Endodermal cell (in vitro differentiated cells): ENCODE measurements around the gene AKNAD1. TPM values are rescaled to one million over a fixed set of nuclear protein-coding genes. Genes with fewer than 3 reads are reported as not detected.

Source experiments
- DNase-seq: peaks from one replicate; pipeline ENCODE4 v3.0.0-alpha.2; 2017
- H3K27ac ChIP-seq: 2 replicates; pipeline ENCODE4 v1.5.1; 2013; ENCODE audit warnings: mild to moderate bottlenecking, low read depth, low read length, moderate library complexity
- H3K27me3 ChIP-seq: 2 replicates; pipeline ENCODE4 v1.6.1; 2013; ENCODE audit warnings: mild to moderate bottlenecking, low read length, moderate library complexity; ENCODE audit not compliant: insufficient read depth, control insufficient read depth, poor library complexity, severe bottlenecking
- H3K36me3 ChIP-seq: 2 replicates; pipeline ENCODE4 v1.7.0; 2013; ENCODE audit warnings: mild to moderate bottlenecking, low read length, moderate library complexity; ENCODE audit not compliant: control insufficient read depth, insufficient read depth
- H3K4me1 ChIP-seq: one replicate; pipeline ENCODE4 v1.7.0; 2013; ENCODE audit warnings: low read length; ENCODE audit not compliant: control insufficient read depth, insufficient read depth
- H3K4me3 ChIP-seq: 2 replicates; pipeline ENCODE4 v1.5.1; 2013; ENCODE audit warnings: mild to moderate bottlenecking, low read length, moderate library complexity
- H3K9ac ChIP-seq: 2 replicates; pipeline ENCODE4 v1.6.1; 2013; ENCODE audit warnings: mild to moderate bottlenecking, low read length, moderate library complexity; ENCODE audit not compliant: poor library complexity, severe bottlenecking; ENCODE audit errors: extremely low read depth
- H3K9me3 ChIP-seq: 2 replicates; pipeline ENCODE4 v1.6.1; 2013; ENCODE audit warnings: mild to moderate bottlenecking, low read length, moderate library complexity; ENCODE audit not compliant: control insufficient read depth
- H3K27ac Mint-ChIP-seq: 2 replicates; pipeline ENCODE4 v1.8.0; 2020; ENCODE audit warnings: mixed read lengths
- H3K27me3 Mint-ChIP-seq: 2 replicates; pipeline ENCODE4 v1.8.0; 2021; ENCODE audit warnings: mild to moderate bottlenecking, mixed read lengths; ENCODE audit not compliant: insufficient read depth
- H3K36me3 Mint-ChIP-seq: 2 replicates; pipeline ENCODE4 v1.8.0; 2020; ENCODE audit warnings: low read depth, mixed read lengths
- H3K4me1 Mint-ChIP-seq: 2 replicates; pipeline ENCODE4 v1.8.0; 2020; ENCODE audit warnings: mixed read lengths
- H3K4me3 Mint-ChIP-seq: 2 replicates; pipeline ENCODE4 v1.8.0; 2020; ENCODE audit warnings: mild to moderate bottlenecking, moderate library complexity, mixed read lengths
- H3K9me3 Mint-ChIP-seq: 2 replicates; pipeline ENCODE4 v1.8.0; 2020; ENCODE audit warnings: mild to moderate bottlenecking, mixed read lengths
- CTCF ChIP-seq: fragments of 200-600 bp; sonication (generic); conservative IDR thresholded peaks from 2 replicates; pipeline ENCODE4 v1.5.0; 2021; ENCODE audit warnings: antibody characterized with exemption, mild to moderate bottlenecking
- WGBS, 2 experiments: methylation state at CpG; one replicate each; pipeline versions ENCODE4 v1.1.5 to v1.1.7; 2013; ENCODE audit warnings: missing lambda C conversion rate in 2 of 2, mixed read lengths in 1 of 2; ENCODE audit not compliant: insufficient coverage in 1 of 2, insufficient read length in 1 of 2; 5-methylcytosine and 5-hydroxymethylcytosine counted together
- total RNA-seq, 2 donors: library from RNA; stranded (reverse); fragmentation: NEBNext Ultra II Directional in 1 of 2; extraction: Animal tissue kit (Norgen Biotek cat#: 25700) in 1 of 2; gene quantifications; 2 replicates in 1 of 2; 3 replicates in 1 of 2; pipeline ENCODE4 v1.2.1, GENCODE V29; 2021

Gene AKNAD1
- total RNA-seq, 2 donors from 2014 or later, result 0.20 to 2.0 TPM

GRCh38 chr1:108861566-108861965, 4.7 kb upstream of the AKNAD1 start:
- 88% methylated on average over 6 of the region's 6 CpGs; no CpG with 5 or more reads in 1 of the 2 experiments for WGBS, 2 experiments

GRCh38 chr1:108860190-108860907, 3.5 kb upstream of the AKNAD1 start:
- Mint-ChIP-seq H3K27me3 (no peaks in the 10 kb centered on the region), H3K4me1 (peaks cover 29% of the 10 kb centered on the region), H3K27ac (no peak overlapping the region), H3K9me3 (no peaks in the 10 kb centered on the region), H3K36me3 (no peaks in the 10 kb centered on the region), H3K4me3 (no peak overlapping the region)
- H3K9me3 ChIP-seq, result no peaks in the 10 kb centered on the region
- H3K4me1 ChIP-seq, result no peaks in the 10 kb centered on the region
- H3K27me3 ChIP-seq, result no peaks in the 10 kb centered on the region
- no peak overlapping the region for H3K27ac ChIP-seq
- no peaks in the 10 kb centered on the region for H3K36me3 ChIP-seq
- DNase-seq, result no peak
- no peak for TF ChIP-seq CTCF
- no peak overlapping the region for H3K9ac ChIP-seq
- no peak overlapping the region for H3K4me3 ChIP-seq
- WGBS, 2 experiments, result 89 to 97% methylated on average over 8 to 9 of the region's 9 CpGs

More at GRCh38 chr1:108861566-108861965, 4.7 kb upstream of the AKNAD1 start:
- Histone ChIP-seq H3K36me3 (no peaks in the 10 kb centered on the region), H3K27ac (no peak overlapping the region), H3K9me3 (no peaks in the 10 kb centered on the region), H3K27me3 (no peaks in the 10 kb centered on the region), H3K4me1 (no peaks in the 10 kb centered on the region), H3K9ac (no peak overlapping the region), H3K4me3 (no peak overlapping the region)
- DNase-seq, result no peak
- no peaks in the 10 kb centered on the region for H3K9me3 Mint-ChIP-seq
- H3K36me3 Mint-ChIP-seq, result no peaks in the 10 kb centered on the region
- no peaks in the 10 kb centered on the region for H3K27me3 Mint-ChIP-seq
- no peak overlapping the region for H3K27ac Mint-ChIP-seq
- peaks cover 34% of the 10 kb centered on the region for H3K4me1 Mint-ChIP-seq
- no peak for TF ChIP-seq CTCF
- H3K4me3 Mint-ChIP-seq, result no peak overlapping the region

- Mint-ChIP-seq H3K4me1 (peaks cover 22% of the 10 kb centered on the region), H3K36me3 (no peaks in the 10 kb centered on the region), H3K27ac (no peak overlapping the region), H3K4me3 (no peak overlapping the region), H3K27me3 (no peaks in the 10 kb centered on the region), H3K9me3 (no peaks in the 10 kb centered on the region)
- TF ChIP-seq CTCF, result no peak
- DNase-seq, result no peak
- Histone ChIP-seq H3K36me3 (no peaks in the 10 kb centered on the region), H3K4me3 (no peak overlapping the region), H3K27ac (no peak overlapping the region), H3K9me3 (no peaks in the 10 kb centered on the region), H3K4me1 (no peaks in the 10 kb centered on the region), H3K27me3 (no peaks in the 10 kb centered on the region), H3K9ac (no peak overlapping the region)
- 92 to 100% methylated on average over 5 to 6 of the region's 6 CpGs for WGBS, 2 experiments
Observed at GRCh38 chr1:108858230-108858950, 1.5 kb upstream of the AKNAD1 start.
